Measurements from ENCODE around the gene ALOX15. TPM values are rescaled to one million over a fixed set of nuclear protein-coding genes. Genes with fewer than 3 reads are reported as not detected.
A peak's percentile ranks its signal among the peaks of the same experiment; 100 is the strongest.
"Not testable (repeated sequence)": the region's sequence is repeated elsewhere in the genome, so short reads cannot be mapped to it uniquely, and the experiment has no call there.

Gene ALOX15
- total and polyA plus RNA-seq, 2 donors (not counting 1 experiment from before 2014, with no cell fraction given), result not detected

GRCh38 chr17:4657678-4658077, 16.2 kb upstream of the ALOX15 start:
- no peaks in the 10 kb centered on the region for H3K36me3 ChIP-seq (ENCODE audit: control insufficient read depth, insufficient read depth, low read length)
- no peak overlapping the region for H3K9ac ChIP-seq (ENCODE audit: insufficient read depth, low read length)
- H4K20me1 ChIP-seq (ENCODE audit: control insufficient read depth, extremely low read depth, insufficient read depth, low read length), result no peaks in the 10 kb centered on the region
- no peaks in the 10 kb centered on the region for H3K27me3 ChIP-seq (ENCODE audit: control insufficient read depth, insufficient read depth, low read length)
- H3K4me2 ChIP-seq (ENCODE audit: extremely low read depth, insufficient read depth, low read length), result no peak overlapping the region
- no peak overlapping the region for H3K27ac ChIP-seq (ENCODE audit: insufficient read depth, low read length)
- H3K4me3 ChIP-seq (replicated peaks in 1 of 4; ENCODE audit: control extremely low read depth in 1 of 4, insufficient read depth in 1 of 4, low read depth in 3 of 4, low read length in 4 of 4), result no peak overlapping the region
- no peak for TF ChIP-seq CTCF (conservative IDR thresholded peaks at IDR 0.05 in 1 of 2, IDR thresholded peaks at IDR 0.05 in 1 of 2; ENCODE audit: low read depth in 1 of 2, low read length in 2 of 2)
- no peak for TF ChIP-seq EZH2 (IDR thresholded peaks at IDR 0.05; ENCODE audit: low read length, missing control alignments)
- no peaks in the 10 kb centered on the region for H3K9me3 ChIP-seq (ENCODE audit: control insufficient read depth, insufficient read depth, low read depth, low read length)
- H3K79me2 ChIP-seq (ENCODE audit: control insufficient read depth, insufficient read depth, low read length), result no peaks in the 10 kb centered on the region
- H2AFZ ChIP-seq (ENCODE audit: low read length), result no peak overlapping the region
- no peaks in the 10 kb centered on the region for H3K4me1 ChIP-seq (ENCODE audit: control insufficient read depth, extremely low read depth, insufficient read depth, low read length)
- peak in 1 of 2 donors; percentile 23 for DNase-seq (ENCODE audit: low read depth in 2 of 2)

- not testable (repeated sequence) for H3K27me3 ChIP-seq (ENCODE audit: control insufficient read depth, insufficient read depth, low read length); H3K36me3 ChIP-seq (ENCODE audit: control insufficient read depth, insufficient read depth, low read length); H3K9me3 ChIP-seq (ENCODE audit: control insufficient read depth, insufficient read depth, low read depth, low read length); H3K4me2 ChIP-seq (ENCODE audit: extremely low read depth, insufficient read depth, low read length); H3K4me1 ChIP-seq (ENCODE audit: control insufficient read depth, extremely low read depth, insufficient read depth, low read length); H3K9ac ChIP-seq (ENCODE audit: insufficient read depth, low read length); H4K20me1 ChIP-seq (ENCODE audit: control insufficient read depth, extremely low read depth, insufficient read depth, low read length); DNase-seq (ENCODE audit: low read depth in 2 of 2); H3K4me3 ChIP-seq (replicated peaks in 1 of 4; ENCODE audit: control extremely low read depth in 1 of 4, insufficient read depth in 1 of 4, low read depth in 3 of 4, low read length in 4 of 4); H3K27ac ChIP-seq (ENCODE audit: insufficient read depth, low read length); H3K79me2 ChIP-seq (ENCODE audit: control insufficient read depth, insufficient read depth, low read length); H2AFZ ChIP-seq (ENCODE audit: low read length)
These were observed 14.5 kb upstream of the ALOX15 start for GRCh38 chr17:4655933-4656332.

GRCh38 chr17:4652997-4653396, 11.5 kb upstream of the ALOX15 start:
- Histone ChIP-seq H3K79me2 (ENCODE audit: control insufficient read depth, insufficient read depth, low read length) (no peaks in the 10 kb centered on the region), H3K9ac (ENCODE audit: insufficient read depth, low read length) (no peak overlapping the region), H4K20me1 (ENCODE audit: control insufficient read depth, extremely low read depth, insufficient read depth, low read length) (no peaks in the 10 kb centered on the region), H3K4me1 (ENCODE audit: control insufficient read depth, extremely low read depth, insufficient read depth, low read length) (no peaks in the 10 kb centered on the region), H3K4me2 (ENCODE audit: extremely low read depth, insufficient read depth, low read length) (no peak overlapping the region), H3K4me3 (replicated peaks in 1 of 4; ENCODE audit: control extremely low read depth in 1 of 4, insufficient read depth in 1 of 4, low read depth in 3 of 4, low read length in 4 of 4) (no peak overlapping the region), H3K27ac (ENCODE audit: insufficient read depth, low read length) (no peak overlapping the region), H3K27me3 (ENCODE audit: control insufficient read depth, insufficient read depth, low read length) (peaks cover 8% of the 10 kb centered on the region), H2AFZ (ENCODE audit: low read length) (no peak overlapping the region), H3K36me3 (ENCODE audit: control insufficient read depth, insufficient read depth, low read length) (no peaks in the 10 kb centered on the region), H3K9me3 (ENCODE audit: control insufficient read depth, insufficient read depth, low read depth, low read length) (no peaks in the 10 kb centered on the region)
- no peak for DNase-seq (ENCODE audit: low read depth in 2 of 2)
- no peak for TF ChIP-seq CTCF (conservative IDR thresholded peaks at IDR 0.05 in 1 of 2, IDR thresholded peaks at IDR 0.05 in 1 of 2; ENCODE audit: low read depth in 1 of 2, low read length in 2 of 2)
- no peak for TF ChIP-seq EZH2 (IDR thresholded peaks at IDR 0.05; ENCODE audit: low read length, missing control alignments)
